GM12878 (cell line): ENCODE data around the gene NT5DC3. TPM values are rescaled to one million over a fixed set of nuclear protein-coding genes. Genes with fewer than 3 reads are reported as not detected.

Experiments used
- ATAC-seq: fragments of 200-7000 bp; cut with Tn5 transposase; 3 replicates; pipeline ENCODE4 v1.9.1; 2020; ENCODE audit warnings: mild to moderate bottlenecking, moderate library complexity
- BruUV-seq: library from RNA; stranded (reverse); fragments of 400-500 nt; replicated peaks from 2 replicates; lab custom pipeline; 2021; lab: Mats Ljungman, UMichigan
- CTCF ChIA-PET: fragments of 300-600 bp; sonication (Branson Sonifier 250); formaldehyde crosslinking; extraction: SDS; loops from one replicate; lab custom pipeline; 2021; ENCODE audit warnings: inconsistent platforms; lab: Yijun Ruan, JAX
- POLR2A ChIA-PET: fragments of 350-600 bp; formaldehyde crosslinking; extraction: SDS; loops from one replicate; lab custom pipeline; 2021; ENCODE audit warnings: inconsistent platforms; lab: Charles Lee
- RAD21 ChIA-PET: fragments of 300-600 bp; sonication (Branson Sonifier 250); formaldehyde crosslinking; loops from one replicate; lab custom pipeline; 2023; ENCODE audit warnings: antibody characterized with exemption; ENCODE audit not compliant: unreplicated experiment; lab: Charles Lee
- SMC1A ChIA-PET: fragments of 300-600 bp; sonication (Branson Sonifier 250); formaldehyde crosslinking; loops from one replicate; lab custom pipeline; 2023; ENCODE audit not compliant: unreplicated experiment, uncharacterized antibody; lab: Charles Lee
- DNase-seq: peaks from one replicate; pipeline ENCODE4 v3.0.0-alpha.2; 2011; ENCODE audit warnings: low read depth, low spot score
- FAIRE-seq: peaks from 3 replicates; lab custom pipeline; 2011; peaks lifted over from hg19 to GRCh38; lab: Jason Lieb, UNC
- H2AFZ ChIP-seq: 2 replicates; pipeline ENCODE4 v1.6.0; 2011; ENCODE audit warnings: low read depth, low read length, control low read depth; ENCODE audit not compliant: control insufficient read depth
- H3K27ac ChIP-seq: 2 replicates; pipeline ENCODE4 v1.5.1; 2011; ENCODE audit warnings: control low read depth; ENCODE audit not compliant: control insufficient read depth, insufficient read depth
- H3K27me3 ChIP-seq, 2 experiments: replicated peaks in 1 of 2; 2 replicates each; pipeline versions ENCODE4 v1.6.0 to v1.6.1; 2011; ENCODE audit warnings: low read length in 1 of 2; ENCODE audit not compliant: control insufficient read depth in 2 of 2, insufficient read depth in 2 of 2
- H3K36me3 ChIP-seq, 2 experiments: 2 replicates each; pipeline ENCODE4 v1.5.1; 2011; ENCODE audit warnings: low read length in 1 of 2; ENCODE audit not compliant: control insufficient read depth in 2 of 2, insufficient read depth in 2 of 2
- H3K4me1 ChIP-seq: 2 replicates; pipeline ENCODE4 v1.6.1; 2011; ENCODE audit warnings: mild to moderate bottlenecking, low read length, moderate library complexity, mixed read lengths; ENCODE audit not compliant: control insufficient read depth, insufficient read depth
- H3K4me2 ChIP-seq: 2 replicates; pipeline ENCODE4 v1.6.0; 2011; ENCODE audit warnings: control low read depth; ENCODE audit not compliant: control insufficient read depth, insufficient read depth
- H3K4me3 ChIP-seq: fragments of 200-600 bp; sonication (generic); 2 replicates; pipeline ENCODE4 v1.5.1; 2016
- H3K79me2 ChIP-seq: 2 replicates; pipeline ENCODE4 v1.6.0; 2011; ENCODE audit warnings: low read length; ENCODE audit not compliant: control insufficient read depth, insufficient read depth
- H3K9ac ChIP-seq: 2 replicates; pipeline ENCODE4 v1.8.0; 2011; ENCODE audit warnings: low read length, control low read depth, mixed read lengths; ENCODE audit not compliant: control insufficient read depth, insufficient read depth
- H3K9me3 ChIP-seq: replicated peaks from 3 replicates; pipeline ENCODE4 v1.5.1; 2011; ENCODE audit warnings: mild to moderate bottlenecking, low read length; ENCODE audit not compliant: control insufficient read depth, insufficient read depth
- H4K20me1 ChIP-seq: 2 replicates; pipeline ENCODE4 v1.6.0; 2011; ENCODE audit not compliant: control insufficient read depth, insufficient read depth
- BCL3 ChIP-seq: IDR thresholded peaks from 2 replicates; pipeline ENCODE4 v1.6.1; 2011; ENCODE audit warnings: borderline replicate concordance, low read depth, mild to moderate bottlenecking, moderate library complexity, low read length; ENCODE audit not compliant: insufficient read depth, poor library complexity, severe bottlenecking
- CHD4 ChIP-seq: fragments of 200-600 bp; sonication (generic); IDR thresholded peaks from 2 replicates; pipeline ENCODE4 v1.6.1; 2016; ENCODE audit warnings: mild to moderate bottlenecking
- EED ChIP-seq: sonication (generic); IDR thresholded peaks from 2 replicates; pipeline ENCODE4 v1.6.1; 2016; ENCODE audit warnings: antibody characterized with exemption, low read depth
- EGR1 ChIP-seq, 2 experiments: IDR thresholded peaks; 1 replicate in 1 of 2; 2 replicates in 1 of 2; pipeline ENCODE4 v1.6.1; 2011 to 2012; ENCODE audit warnings: low read depth in 2 of 2, low read length in 2 of 2, borderline replicate concordance in 1 of 2, mild to moderate bottlenecking in 1 of 2, moderate library complexity in 1 of 2
- HCFC1 ChIP-seq: fragments of 150-350 bp; IDR thresholded peaks from 2 replicates; pipeline ENCODE4 v1.6.1; 2014; ENCODE audit warnings: low read length
- RELB ChIP-seq: fragments of 450-650 bp; IDR thresholded peaks from 2 replicates; pipeline ENCODE4 v1.6.1; 2017; ENCODE audit warnings: low read depth, mild to moderate bottlenecking, moderate library complexity
- in situ Hi-C: fragments of 300-500 bp; cut with MboI; formaldehyde crosslinking; loops from 9 replicates; pipeline ENCODE4 v1.14.3; 2018; ENCODE audit warnings: mixed read lengths
- intact Hi-C: fragments of 100-400 bp; cut with micrococcal nuclease; formaldehyde crosslinking; loops from one replicate; pipeline ENCODE4 v1.14.2; 2022; ENCODE audit not compliant: unreplicated experiment
- polyA plus RNA-seq, 11 experiments: library from polyadenylated mRNA; depleted of rRNA in 4 of 11; unstranded in 6 of 11; stranded (reverse) in 5 of 11; fragments of >200 nt; fragmentation: Nextera tagmentation in 4 of 11; fragmentation: Illumina TruSeq in 1 of 11; extraction: Ambion mirVana in 4 of 11; extraction: Trizol in 1 of 11; gene quantifications; 1 replicate in 1 of 11; 2 replicates in 10 of 11; pipeline versions ENCODE4 v1.2.1 to v1.2.3, GENCODE V29; 2011 to 2016; ENCODE audit warnings: inconsistent platforms in 2 of 11, missing spikeins in 2 of 11, low read depth in 1 of 11
- total RNA-seq, 4 experiments: library from RNA; depleted of rRNA in 3 of 4; stranded (reverse); fragments of >200 nt in 3 of 4; fragmentation: Illumina TruSeq in 1 of 4; extraction: Trizol in 1 of 4; gene quantifications; 2 replicates each; pipeline versions ENCODE4 v1.2.1 to v1.2.3, GENCODE V29; 2013 to 2021
- TF ChIP-seq, protein P1 (sequence below): fragments of 450-650 bp; conservative IDR thresholded peaks from 2 replicates; pipeline ENCODE4 v1.6.1; 2017; ENCODE audit warnings: mild to moderate bottlenecking, moderate library complexity

NT5DC3 gene
- total and polyA plus RNA-seq, 10 of the 15 experiments (the other 5 are each of a cell fraction or from before 2014, with no cell fraction given), result 2.0 to 12.4 (median 5.9) TPM

DNA sequence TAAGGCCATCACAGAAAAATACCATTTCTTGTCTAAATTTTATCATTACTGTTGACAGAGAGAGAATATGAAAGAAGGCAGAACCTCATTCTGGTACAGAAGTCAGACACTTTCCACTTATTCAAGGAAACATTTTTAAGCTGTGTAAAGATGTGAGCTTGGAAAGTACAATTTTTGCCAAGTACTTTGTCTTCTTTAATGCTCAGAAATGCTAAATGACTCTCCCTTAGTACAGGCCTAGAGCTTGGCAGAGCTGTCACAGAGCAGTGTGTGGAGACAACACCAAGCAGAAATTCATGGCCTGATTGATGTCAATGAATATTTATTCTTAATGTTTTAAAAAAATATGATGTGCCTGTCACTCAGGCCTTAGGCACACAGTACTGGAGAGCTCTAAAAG lies 20.7 kb downstream of the NT5DC3 start:
- intact Hi-C loops, result no loop called here
- TF ChIP-seq, protein P1, sequence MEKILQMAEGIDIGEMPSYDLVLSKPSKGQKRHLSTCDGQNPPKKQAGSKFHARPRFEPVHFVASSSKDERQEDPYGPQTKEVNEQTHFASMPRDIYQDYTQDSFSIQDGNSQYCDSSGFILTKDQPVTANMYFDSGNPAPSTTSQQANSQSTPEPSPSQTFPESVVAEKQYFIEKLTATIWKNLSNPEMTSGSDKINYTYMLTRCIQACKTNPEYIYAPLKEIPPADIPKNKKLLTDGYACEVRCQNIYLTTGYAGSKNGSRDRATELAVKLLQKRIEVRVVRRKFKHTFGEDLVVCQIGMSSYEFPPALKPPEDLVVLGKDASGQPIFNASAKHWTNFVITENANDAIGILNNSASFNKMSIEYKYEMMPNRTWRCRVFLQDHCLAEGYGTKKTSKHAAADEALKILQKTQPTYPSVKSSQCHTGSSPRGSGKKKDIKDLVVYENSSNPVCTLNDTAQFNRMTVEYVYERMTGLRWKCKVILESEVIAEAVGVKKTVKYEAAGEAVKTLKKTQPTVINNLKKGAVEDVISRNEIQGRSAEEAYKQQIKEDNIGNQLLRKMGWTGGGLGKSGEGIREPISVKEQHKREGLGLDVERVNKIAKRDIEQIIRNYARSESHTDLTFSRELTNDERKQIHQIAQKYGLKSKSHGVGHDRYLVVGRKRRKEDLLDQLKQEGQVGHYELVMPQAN, result no peak
- TF ChIP-seq CHD4 (no peak), EED (no peak), RELB (no peak), BCL3 (no peak), EGR1 (IDR thresholded peaks at IDR 0.05; ENCODE audit: borderline replicate concordance in 1 of 2, low read depth in 2 of 2, low read length in 2 of 2) (no peak), HCFC1 (no peak)
- TF ChIP-seq, all 136 proteins: peak for 0
- H3K4me1 ChIP-seq, result no peaks in the 10 kb centered on the region
- H3K9ac ChIP-seq, result no peak overlapping the region
- H3K4me2 ChIP-seq, result no peak overlapping the region
- in situ Hi-C loops, result no loop called here
- H3K27ac ChIP-seq, result no peak overlapping the region
- no TSS peak for BruUV-seq
- ChIA-PET RAD21 (no interaction called here), POLR2A (no interaction called here), CTCF (interaction anchor here (2.8 kb wide), 1 partner anchor 14 kb away, joined by 14 read pairs; no protein-coding TSS in a partner anchor), SMC1A (interaction anchor here (0.8 kb wide), 1 partner anchor 277 kb away, joined by 3 read pairs; no protein-coding TSS in a partner anchor)
- no peaks in the 10 kb centered on the region for H3K27me3 ChIP-seq
- H3K4me3 ChIP-seq, result no peak overlapping the region
- DNase-seq (no peak), FAIRE-seq (no peak), ATAC-seq (no peak)
- H2AFZ ChIP-seq, result no peak overlapping the region
- no peaks in the 10 kb centered on the region for H4K20me1 ChIP-seq
- H3K79me2 ChIP-seq, result no peaks in the 10 kb centered on the region
- no peaks in the 10 kb centered on the region; the same call in 2 of the 3 replicates for H3K9me3 ChIP-seq
- no peaks in the 10 kb centered on the region; a peak in 1 of 4 replicates for H3K36me3 ChIP-seq
